HL-60 (cell line): Measurements from ENCODE around the gene TUBGCP6.

Experiments used
- DNase-seq, 2 experiments: peaks; one replicate each; pipeline ENCODE4 v3.0.0-alpha.2; 2010 to 2020; ENCODE audit warnings: low read depth in 1 of 2, low spot score in 1 of 2
- H3K27ac ChIP-seq: fragments of 250-450 bp; sonication (Bioruptor Pico); replicated peaks from 2 replicates; pipeline ENCODE4 v1.5.1; 2020; ENCODE audit warnings: mild to moderate bottlenecking, moderate library complexity
- H3K27me3 ChIP-seq: fragments of 250-450 bp; sonication (Bioruptor Pico); 2 replicates; pipeline ENCODE4 v1.5.1; 2021; ENCODE audit warnings: mild to moderate bottlenecking, moderate library complexity; ENCODE audit not compliant: insufficient read depth, poor library complexity, severe bottlenecking
- H3K4me3 ChIP-seq: replicated peaks from 2 replicates; pipeline ENCODE4 v1.5.1; 2011; ENCODE audit warnings: mild to moderate bottlenecking, control low read depth, low read length; ENCODE audit not compliant: insufficient read depth
- CTCF ChIP-seq: IDR thresholded peaks from one replicate; pipeline ENCODE4 v1.5.1; 2011; ENCODE audit warnings: low read length, control low read depth, inconsistent platforms; ENCODE audit not compliant: insufficient read depth
- GABPA ChIP-seq: IDR thresholded peaks from 2 replicates; pipeline ENCODE4 v1.6.1; 2012; ENCODE audit warnings: low read depth
- POLR2AphosphoS5 ChIP-seq: IDR thresholded peaks from 2 replicates; pipeline ENCODE4 v1.6.1; 2012; ENCODE audit warnings: low read depth
- REST ChIP-seq: IDR thresholded peaks from 2 replicates; pipeline ENCODE4 v1.6.1; 2012; ENCODE audit warnings: low read depth; ENCODE audit not compliant: insufficient replicate concordance
- SPI1 ChIP-seq: IDR thresholded peaks from 2 replicates; pipeline ENCODE4 v1.6.1; 2012; ENCODE audit warnings: low read depth, mild to moderate bottlenecking, borderline replicate concordance

Gene TUBGCP6

GRCh38 chr22:50269970-50270665 lies 25.3 kb upstream of the TUBGCP6 start, which contains the start of gene MAPK11:
Gene MAPK11 (minus strand): TSS chr22:50270380. CDS start chr22:50270292, 88 bp downstream.
- no peak for DNase-seq
- Histone ChIP-seq H3K27ac (no peak within 1 kb of the TSS), H3K27me3 (peaks cover 18% of the 10 kb centered on the region), H3K4me3 (peak within 1 kb of the TSS; percentile 37)
- no peak for TF ChIP-seq POLR2AphosphoS5
- TF ChIP-seq REST, result no peak
- no peak for TF ChIP-seq CTCF
- TF ChIP-seq SPI1, result no peak
- no peak for TF ChIP-seq GABPA

GRCh38 chr22:50269573-50269969 lies 24.7 kb upstream of the TUBGCP6 start:
- no peak for TF ChIP-seq SPI1
- no peak for TF ChIP-seq GABPA
- DNase-seq, result no peak
- H3K27ac ChIP-seq, result no peak overlapping the region
- peak overlapping the region; percentile 37 for H3K4me3 ChIP-seq
- peaks cover 18% of the 10 kb centered on the region for H3K27me3 ChIP-seq

GRCh38 chr22:50268655-50269113 lies 23.9 kb upstream of the TUBGCP6 start:
- Histone ChIP-seq H3K27ac (no peak overlapping the region), H3K27me3 (peaks cover 18% of the 10 kb centered on the region), H3K4me3 (no peak overlapping the region)
- DNase-seq, result no peak
- TF ChIP-seq CTCF, result no peak
- no peak for TF ChIP-seq GABPA
- TF ChIP-seq POLR2AphosphoS5, result no peak
- no peak for TF ChIP-seq REST
- TF ChIP-seq SPI1, result no peak

GRCh38 chr22:50267591-50268390 lies 23.0 kb upstream of the TUBGCP6 start:
- peaks cover 18% of the 10 kb centered on the region for H3K27me3 ChIP-seq
- H3K4me3 ChIP-seq, result no peak overlapping the region
- no peak for DNase-seq
- H3K27ac ChIP-seq, result no peak overlapping the region
- TF ChIP-seq GABPA (no peak), REST (no peak), SPI1 (no peak), POLR2AphosphoS5 (no peak), CTCF (no peak)
